HG03097 (cell line): ENCODE data around the gene HABP2.

Source experiments
- ATAC-seq: cut with Tn5 transposase; IDR thresholded peaks from one replicate; pipeline ENCODE4 v1.9.1; 2021; ENCODE audit not compliant: unreplicated experiment, low FRiP score

Gene HABP2

DNA sequence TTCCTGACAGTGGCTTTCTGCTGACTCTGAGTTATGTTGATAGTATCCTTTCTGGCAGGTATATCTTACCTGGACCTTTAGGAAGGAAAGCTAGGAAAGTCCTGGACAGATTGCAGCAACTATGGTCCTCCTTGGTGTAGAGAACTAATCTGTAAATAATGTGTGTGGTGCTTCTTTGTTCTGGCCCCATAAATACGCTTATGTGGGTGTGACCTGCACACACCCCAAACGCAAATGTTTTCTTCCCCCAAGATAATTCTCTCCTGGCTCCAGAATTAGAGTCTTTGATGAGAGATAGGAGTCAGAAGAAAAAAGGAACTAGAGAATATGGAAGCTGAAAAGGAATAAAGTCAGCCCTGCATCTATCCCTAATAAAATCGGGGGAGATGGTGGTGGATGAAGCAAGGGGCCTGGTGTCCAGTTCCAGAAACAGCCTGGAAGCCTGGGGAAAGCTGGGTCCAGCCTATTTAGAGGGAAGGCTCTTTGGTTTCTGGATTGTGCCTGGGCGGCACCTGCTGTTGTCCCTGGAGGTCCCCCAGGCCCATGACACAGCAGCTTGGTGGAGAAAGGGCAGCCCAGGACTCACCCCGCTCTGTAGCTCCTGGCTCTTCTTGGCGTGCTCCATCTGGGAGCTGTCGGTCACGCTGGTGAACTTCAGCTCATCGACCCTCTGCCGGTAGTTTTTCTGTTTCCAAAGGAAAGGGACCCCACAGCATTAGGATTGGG, 72.8 kb downstream of the HABP2 start:
- ATAC-seq: no peak

DNA sequence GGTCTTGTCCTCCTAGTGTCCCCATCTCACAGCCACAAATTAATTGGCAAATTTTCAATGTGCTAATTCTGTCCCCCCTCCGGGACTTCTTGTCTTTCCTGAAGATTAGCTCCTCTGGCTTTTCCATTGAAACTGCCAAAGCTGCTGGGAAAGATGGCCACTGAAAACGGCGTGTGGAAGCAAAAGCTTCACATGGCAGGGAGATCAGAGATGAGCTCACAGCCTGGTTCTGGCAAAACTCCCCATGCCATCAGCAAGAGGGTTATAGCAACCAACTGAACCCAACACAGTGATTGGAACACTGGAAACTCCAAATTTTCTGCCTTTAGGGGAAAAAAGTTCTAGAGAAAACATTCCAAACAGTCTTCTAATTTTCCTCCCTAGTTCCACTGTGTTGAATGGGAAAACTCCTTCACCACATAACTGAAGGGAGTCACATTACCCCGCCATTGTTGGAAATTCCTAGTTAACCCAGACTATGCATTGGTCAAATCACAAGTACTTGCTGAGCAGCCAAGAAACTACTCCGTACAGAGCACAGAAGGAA, 74.0 kb downstream of the HABP2 start:
- ATAC-seq: no peak

DNA sequence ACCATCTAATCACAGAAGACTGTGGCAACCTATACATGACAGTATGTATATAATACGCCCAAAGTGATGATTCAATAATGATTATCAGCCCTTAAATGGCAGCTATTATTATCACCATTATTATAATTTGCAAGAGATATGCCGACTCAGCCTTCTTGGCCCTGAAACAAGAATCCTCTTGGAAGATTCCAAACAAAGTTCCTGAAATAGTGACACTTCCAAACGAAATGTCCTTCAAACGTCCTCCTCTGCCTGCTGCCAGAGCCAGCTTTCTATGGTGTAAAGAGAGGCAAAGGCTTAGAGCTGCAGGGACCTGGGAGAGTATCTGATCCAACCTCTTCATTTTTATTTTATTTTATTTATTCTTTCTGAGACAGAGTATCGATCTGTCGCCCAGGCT, 75.0 kb downstream of the HABP2 start:
- ATAC-seq: no peak

DNA sequence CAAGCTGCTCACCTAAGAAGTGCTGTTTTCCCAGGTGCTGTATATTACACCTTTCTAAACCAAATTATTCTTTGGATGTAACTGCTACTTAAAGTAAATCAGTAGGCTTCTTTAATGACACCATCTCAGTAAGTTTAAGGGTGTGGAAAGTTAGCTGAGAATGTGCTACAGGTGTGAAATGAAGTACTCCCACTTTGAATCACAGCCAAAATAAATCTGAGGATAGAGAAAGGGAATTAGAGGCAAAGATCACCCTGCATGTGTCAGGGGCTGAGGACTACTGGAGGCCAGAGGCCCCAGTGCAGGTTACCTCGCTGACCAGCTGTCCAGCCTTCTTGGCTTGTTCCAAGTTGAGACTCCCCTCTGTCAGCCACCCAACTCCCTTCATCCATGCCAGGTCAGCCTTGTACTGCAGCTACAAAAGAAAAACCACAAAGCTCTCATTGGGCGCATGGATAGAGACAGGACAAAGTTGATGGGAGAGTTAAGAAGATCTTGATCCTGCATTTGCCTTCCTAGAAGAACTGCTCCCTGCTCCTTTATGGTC, 75.8 kb downstream of the HABP2 start:
- no peak for ATAC-seq

DNA sequence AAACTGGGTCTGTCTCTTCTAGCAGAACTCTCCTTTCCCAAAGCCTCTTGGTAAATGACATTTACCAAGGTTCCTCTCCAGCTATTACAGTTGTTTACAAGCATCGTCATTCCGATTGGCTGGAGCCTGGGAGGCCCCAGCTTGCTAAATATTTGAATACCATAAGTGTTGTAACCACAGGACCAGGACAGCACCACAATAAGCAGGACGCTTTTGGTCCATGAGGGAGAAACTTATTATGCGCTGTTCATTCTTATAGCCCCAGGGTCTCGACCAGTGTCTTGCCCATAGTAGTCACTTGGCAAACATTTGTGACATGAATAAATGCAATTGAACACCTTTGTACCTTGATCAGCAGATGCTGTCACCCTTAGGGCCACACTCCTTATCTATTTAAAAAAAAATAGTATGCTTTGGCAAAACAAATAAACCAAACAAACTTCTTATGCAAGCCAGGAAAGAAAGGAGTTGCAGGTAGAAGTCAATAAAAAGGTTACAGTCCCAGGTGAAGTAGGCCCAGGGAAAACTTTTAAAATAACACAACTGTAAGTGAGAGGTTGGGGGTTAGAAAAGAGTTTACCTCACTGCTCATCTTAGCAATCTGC, 78.2 kb downstream of the HABP2 start:
- no peak for ATAC-seq

DNA sequence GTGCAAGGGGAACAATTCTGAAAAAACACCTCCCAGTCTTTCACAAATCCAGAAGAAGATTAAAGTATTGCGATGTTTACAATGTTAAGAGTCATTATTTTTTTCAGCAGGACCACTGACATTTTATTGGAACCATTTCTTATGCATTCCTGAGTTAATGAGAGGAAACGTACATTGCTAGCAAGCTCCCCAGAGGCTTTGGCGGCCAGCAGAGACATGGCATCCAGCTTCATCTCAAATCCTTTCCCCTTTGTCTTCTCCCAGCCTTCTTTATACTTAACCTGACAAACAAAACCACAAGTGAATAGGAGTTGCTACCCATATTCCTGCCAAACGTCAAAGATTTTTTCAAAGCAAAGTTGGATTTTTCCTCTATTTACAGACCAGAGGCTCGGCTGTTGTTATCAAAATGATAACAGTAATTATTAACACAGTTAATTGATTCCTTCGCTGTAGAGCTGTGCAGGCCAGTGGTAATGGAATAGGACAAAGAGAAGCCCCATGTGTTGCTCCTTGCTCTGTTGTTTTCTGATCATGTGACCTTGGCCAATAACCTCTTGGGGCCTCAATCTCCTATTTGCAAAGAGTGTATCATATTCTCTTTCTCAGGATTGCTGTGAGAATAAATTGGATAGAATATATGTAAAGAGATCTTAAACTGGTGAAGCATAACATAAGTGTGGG, 79.0 kb downstream of the HABP2 start:
- ATAC-seq: no peak
